Stimulated activated CD8-positive, alpha-beta memory T cell treated with anti-CD3 and anti-CD28 coated beads, Interleukin-7, amount 100 ng/mL, for 48 hours (primary cell): ENCODE data around the gene TSEN54.

Experiments used
- DNase-seq, 2 donors: peaks; one replicate each; pipeline ENCODE4 v3.0.0-alpha.2; 2020; ENCODE audit warnings: low read depth in 1 of 2; ENCODE audit errors: extremely low read depth in 1 of 2

TSEN54 gene

DNA sequence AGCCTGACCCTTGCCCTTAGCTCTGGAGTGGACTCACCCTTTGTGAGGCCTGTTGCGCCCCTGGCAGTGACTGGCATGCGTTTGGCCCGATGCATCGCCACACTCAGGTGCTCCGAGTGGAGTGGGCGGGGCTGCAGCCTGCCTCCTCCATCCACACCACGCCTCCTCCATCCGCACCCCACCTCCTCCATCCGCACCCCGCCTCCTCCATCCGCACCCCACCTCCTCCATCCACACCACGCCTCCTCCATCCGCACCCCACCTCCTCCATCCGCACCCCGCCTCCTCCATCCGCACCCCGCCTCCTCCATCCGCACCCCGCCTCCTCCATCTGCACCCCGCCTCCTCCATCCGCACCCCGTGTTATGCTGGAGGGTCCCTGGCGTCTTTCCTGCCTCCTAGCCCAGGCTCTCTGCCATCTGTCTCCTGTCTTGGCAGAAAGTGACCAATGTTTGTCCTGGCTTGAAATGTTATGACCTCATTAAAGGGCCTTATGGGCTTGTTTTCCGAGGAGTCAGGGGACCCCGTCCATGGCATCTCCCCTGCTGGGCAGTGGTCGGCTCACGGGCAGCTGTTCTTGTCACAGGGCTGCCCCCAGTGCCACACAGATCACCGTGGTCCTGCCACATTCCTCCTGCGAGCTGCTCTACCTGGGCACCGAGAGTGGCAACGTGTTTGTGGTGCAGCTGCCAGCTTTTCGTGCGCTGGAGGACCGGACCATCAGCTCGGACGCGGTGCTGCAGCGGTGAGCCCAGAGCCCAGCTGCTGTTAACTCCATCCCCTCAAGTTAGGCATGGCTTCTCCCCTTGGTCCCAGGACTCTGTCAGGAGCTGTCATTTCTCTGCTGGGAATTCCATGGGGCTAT lies 42.6 kb downstream of the TSEN54 start:
- DNase-seq, result no peak

DNA sequence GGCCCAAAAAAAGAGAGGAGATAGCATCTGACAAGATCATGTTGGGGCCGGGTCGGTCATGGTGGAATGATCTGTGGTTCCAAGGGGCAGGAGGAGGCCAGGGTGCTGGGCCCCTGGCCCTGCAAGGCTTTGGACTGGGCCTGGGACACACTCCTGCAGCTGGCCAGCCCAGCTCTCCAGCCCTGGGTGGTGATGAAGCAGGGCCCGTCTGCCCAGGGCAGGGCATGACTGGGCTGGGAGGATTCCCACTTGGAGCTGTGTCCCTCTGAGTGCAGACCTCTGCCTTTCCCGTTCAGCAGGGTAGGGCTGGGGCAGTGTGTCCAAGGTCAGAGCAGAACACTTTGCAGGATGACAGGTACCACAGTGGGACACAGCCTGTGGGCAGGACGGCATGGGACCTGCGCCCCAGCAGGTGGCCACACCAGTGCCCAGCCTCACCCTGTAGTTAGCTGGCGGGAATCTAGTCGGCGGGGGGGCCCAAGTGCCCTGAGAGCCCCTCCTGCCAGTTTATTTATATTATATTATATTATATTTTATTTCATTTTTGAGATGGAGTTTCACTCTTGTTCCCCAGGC lies 43.7 kb downstream of the TSEN54 start:
- DNase-seq, result no peak

DNA sequence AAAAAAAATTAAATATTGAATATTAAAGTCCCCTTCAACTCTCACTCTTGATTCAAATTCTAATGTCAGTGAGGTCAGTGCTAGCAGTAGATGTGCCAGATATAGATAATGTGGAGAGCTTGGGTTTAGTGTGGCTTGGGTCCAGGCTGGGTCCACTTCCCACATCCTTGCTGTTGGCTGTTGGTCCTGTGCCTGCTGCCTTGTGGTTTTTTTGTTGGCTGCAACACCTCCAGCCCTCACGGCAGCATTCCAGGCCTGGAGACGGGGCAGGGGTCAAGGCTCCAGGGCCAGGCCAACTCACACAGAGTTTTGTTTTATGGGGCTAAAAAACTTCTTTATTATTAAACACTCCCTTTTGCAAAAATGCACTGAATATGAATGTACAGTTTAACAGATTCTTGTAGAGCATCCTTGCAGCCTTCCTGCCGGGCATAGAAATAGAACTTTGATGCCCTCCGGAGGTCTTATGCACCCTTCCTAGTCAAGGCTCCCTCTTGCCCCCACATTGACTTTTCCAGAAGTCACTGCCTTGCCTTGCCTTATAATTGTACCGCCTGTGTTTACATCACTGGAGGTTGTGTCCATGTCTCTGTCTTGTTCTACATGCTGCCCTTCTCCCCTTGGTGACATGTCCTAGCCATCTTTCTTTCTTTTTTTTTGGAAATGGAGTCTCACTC lies 45.7 kb downstream of the TSEN54 start:
- DNase-seq, result no peak

DNA sequence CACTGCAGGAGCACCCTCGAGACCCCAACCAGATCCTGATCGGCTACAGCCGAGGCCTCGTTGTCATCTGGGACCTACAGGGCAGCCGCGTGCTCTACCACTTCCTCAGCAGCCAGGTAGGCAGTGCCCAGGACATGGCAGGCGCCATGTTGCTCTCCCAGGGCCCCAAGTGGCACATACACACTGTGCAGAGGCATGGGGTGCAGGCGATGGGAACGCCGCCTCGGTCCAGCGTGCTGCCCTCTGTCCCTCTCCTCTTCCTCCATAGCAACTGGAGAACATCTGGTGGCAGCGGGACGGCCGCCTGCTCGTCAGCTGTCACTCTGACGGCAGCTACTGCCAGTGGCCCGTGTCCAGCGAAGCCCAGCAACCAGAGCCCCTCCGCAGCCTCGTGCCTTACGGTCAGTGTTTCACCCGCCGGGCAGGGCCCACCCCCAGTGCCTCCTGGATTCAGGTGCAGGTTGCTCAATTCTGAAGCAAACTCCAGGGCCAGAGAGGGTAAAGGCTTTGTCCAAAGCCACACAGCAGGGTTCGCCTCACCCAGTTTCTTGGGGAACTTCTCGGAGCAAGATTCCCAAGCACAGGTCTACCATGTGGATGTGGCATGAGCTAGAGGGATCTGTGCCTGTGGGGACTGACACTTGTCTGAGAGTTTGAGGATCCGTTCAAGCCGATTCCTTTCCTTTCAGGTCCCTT lies 46.9 kb downstream of the TSEN54 start:
- DNase-seq, result no peak

DNA sequence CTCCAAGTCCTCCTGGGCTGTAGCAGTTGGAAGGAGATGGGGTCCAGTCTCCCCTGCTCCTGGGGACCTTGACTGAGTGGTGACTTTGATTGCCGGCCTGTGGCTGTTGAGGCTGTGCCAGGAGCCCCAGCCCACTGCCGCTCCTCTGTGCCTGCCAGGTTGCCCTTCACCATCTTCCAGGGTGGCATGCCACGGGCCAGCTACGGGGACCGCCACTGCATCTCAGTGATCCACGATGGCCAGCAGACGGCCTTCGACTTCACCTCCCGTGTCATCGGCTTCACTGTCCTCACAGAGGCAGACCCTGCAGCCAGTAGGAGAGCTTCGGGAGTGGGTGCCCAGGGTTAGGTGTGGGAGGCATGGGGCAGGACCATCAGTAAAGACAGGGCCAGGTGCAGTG lies 47.9 kb downstream of the TSEN54 start:
- DNase-seq, result no peak

DNA sequence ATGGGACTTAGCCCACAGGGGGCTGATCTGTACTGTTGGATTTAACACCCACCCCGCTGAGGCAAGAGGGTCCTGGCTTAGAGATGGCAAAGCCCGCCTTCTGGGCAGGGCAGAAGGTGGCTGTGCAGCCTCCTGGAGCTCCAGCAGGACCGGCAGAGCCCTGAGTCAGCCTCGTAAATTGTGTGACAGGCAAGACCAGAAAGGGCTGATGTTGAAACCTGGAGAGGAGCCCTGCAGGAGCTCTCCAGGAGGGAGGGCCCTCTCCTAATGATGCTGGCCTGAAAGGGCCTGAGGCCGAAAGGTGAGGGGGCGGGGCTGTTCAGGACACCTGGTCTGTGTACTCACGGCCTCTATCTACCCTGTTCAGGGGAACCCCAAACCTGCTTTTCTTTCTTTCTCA lies 48.7 kb downstream of the TSEN54 start:
- DNase-seq, result no peak

DNA sequence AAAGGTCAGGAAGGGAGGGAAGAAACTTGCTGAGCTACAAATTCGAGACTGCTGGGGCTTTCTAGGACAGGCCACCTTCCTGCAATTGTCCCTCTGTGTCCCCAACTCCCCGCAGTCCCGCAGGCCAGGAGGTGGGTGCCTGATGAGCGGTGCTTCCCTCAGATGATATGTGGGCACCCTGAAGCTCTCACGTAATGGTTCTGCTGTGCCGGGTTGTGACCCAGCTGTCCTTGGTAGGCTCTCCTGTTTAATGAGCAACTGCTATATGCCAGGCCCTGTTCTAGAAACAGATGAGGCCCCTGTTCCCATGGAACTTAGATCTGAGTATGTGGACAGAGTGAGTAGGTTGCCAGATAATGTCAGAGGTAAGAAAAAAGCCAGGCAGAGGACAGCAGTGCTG lies 49.3 kb downstream of the TSEN54 start:
- no peak for DNase-seq

- no peak for DNase-seq
These were observed 50.1 kb downstream of the TSEN54 start for GRCh38 chr17:75566416-75566815.

- no peak for DNase-seq
These were observed 50.5 kb downstream of the TSEN54 start for GRCh38 chr17:75566834-75567233.

DNA sequence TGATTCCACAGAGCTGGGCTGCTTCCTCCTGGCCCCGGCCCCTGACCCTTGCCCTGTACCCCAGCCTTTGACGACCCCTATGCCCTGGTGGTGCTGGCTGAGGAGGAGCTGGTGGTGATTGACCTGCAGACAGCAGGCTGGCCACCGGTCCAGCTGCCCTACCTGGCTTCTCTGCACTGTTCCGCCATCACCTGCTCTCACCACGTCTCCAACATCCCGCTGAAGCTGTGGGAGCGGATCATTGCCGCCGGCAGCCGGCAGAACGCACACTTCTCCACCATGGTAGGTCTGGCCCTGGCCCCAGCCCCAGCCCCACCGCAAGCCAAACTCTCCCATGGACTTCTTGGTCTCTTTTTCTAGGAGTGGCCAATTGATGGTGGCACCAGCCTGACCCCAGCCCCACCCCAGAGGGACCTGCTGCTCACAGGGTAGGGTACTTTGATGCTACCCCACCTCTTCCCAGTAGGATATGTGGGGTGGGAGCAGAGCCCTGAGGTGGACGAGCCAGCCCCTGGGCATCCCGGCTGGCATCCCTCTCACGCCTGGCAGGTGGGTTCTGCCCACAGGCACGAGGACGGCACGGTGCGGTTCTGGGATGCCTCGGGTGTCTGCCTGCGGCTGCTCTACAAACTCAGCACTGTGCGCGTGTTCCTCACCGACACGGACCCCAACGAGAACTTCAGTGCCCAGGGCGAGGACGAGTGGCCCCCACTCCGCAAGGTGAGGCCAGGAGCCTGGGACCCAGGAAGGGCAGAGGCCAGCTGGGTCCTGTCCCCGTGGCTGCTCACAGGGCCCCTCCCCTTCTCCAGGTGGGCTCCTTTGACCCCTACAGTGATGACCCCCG lies 52.3 kb downstream of the TSEN54 start:
- DNase-seq, result no peak

DNA sequence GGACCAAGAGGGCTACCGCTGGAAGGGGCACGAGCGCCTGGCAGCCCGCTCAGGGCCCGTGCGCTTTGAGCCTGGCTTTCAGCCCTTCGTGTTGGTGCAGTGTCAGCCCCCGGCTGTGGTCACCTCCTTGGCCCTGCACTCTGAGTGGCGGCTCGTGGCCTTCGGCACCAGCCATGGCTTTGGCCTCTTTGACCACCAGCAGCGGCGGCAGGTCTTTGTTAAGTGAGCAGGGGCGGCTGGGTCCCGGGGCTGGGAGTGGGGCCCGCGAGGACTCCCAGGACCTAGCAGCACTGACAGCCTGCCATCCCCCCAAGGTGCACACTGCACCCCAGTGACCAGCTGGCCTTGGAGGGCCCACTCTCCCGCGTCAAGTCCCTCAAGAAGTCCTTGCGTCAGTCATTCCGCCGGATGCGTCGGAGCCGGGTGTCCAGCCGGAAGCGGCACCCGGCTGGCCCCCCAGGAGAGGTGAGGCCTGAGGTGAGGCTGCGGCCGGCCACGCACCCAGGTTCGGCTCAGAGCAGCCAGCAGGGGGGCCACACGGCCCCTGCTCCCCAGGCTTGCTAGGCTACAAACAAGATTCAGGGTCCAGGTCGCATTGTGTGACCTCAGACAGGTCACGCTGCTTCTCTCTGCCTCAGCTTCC lies 53.8 kb downstream of the TSEN54 start:
- no peak for DNase-seq

GRCh38 chr17:75570772-75571171 lies 54.4 kb downstream of the TSEN54 start:
- DNase-seq, result no peak

- DNase-seq, result no peak
These were observed 55.0 kb downstream of the TSEN54 start for GRCh38 chr17:75571197-75571884.

GRCh38 chr17:75571885-75572215 lies 55.5 kb downstream of the TSEN54 start:
- DNase-seq, result no peak

- DNase-seq, result no peak
These were observed 56.6 kb downstream of the TSEN54 start for GRCh38 chr17:75572713-75573539.

DNA sequence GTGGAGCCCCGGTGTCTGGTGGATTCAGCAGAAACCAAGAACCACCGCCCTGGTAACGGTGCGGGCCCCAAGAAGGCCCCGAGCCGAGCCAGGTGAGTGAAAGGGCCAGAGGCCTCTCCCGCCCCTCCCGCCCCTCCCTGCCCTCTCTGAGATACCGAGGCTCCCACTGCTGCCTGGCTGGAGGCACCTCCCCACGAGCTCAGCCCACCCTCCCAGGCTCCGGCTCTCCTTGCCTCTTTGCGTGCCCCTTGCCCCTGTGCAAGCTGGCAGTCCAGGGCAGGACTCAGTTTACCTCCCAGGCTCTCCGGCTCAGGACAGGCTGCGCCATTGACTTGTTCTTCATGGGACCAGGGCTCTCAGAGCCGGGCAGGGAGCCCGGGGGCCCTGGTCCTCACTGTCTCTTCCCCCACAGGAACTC lies 57.2 kb downstream of the TSEN54 start:
- no peak for DNase-seq

DNA sequence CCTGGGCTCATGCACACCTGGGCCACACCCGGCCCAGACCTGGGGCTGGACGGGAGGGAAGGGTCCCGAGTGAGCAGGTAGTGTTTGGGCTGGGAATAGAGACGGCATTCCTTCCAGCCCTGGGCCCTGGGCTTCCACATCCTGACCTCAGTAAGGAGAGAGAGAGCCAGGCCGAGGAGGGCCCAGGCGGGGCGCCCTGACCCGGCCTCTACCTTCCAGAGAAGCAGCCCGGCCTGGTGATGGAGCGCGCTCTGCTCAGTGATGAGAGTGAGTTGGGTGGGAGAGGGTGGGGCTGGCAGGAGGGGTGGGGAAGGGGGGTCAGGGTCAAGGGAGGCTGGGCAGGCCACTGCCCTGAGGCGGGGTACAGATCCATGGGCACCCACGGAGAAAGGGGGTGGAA lies 57.7 kb downstream of the TSEN54 start:
- DNase-seq, result no peak
